ENCODE data around the gene CDH26. TPM values are rescaled to one million over a fixed set of nuclear protein-coding genes. Genes with fewer than 3 reads are reported as not detected.

Gene CDH26
- total and polyA plus RNA-seq, 2 donors (not counting 1 experiment from before 2014, with no cell fraction given), result 1.8 to 2.3 TPM

DNA sequence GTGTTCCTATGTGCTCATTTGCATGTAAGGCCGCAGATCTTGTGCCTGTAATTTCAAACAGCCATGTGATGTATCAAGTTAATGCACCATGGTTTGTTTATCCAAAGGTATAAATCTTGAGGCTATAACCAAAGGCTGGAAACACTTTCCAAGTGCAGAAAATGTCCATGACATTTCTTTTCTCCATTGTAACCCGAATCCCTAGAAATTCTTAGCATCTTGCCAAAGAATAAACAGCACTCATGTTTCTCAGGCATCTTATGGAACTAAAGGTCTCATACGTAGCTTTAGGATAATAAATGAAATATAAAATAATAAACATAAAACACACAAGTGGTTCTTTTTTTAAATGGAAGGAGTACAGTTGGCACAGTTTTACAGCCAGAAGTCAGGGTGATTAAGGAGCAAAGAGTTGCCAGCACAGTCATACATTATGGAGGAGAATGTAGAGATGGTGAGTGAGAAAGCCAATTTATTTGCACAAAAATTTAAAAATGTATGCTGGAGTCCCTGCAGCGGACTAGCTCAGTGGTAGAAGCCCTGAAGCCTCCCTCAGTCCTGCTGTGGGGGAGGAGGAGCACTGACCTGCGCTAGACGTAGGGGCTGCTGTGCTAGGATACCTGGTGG lies 18.0 kb downstream of the CDH26 start:
- no peak for TF ChIP-seq EZH2 (IDR thresholded peaks at IDR 0.05; ENCODE audit: borderline replicate concordance, insufficient read depth, low read depth, low read length, poor library complexity, severe bottlenecking)
- TF ChIP-seq, protein P1, sequence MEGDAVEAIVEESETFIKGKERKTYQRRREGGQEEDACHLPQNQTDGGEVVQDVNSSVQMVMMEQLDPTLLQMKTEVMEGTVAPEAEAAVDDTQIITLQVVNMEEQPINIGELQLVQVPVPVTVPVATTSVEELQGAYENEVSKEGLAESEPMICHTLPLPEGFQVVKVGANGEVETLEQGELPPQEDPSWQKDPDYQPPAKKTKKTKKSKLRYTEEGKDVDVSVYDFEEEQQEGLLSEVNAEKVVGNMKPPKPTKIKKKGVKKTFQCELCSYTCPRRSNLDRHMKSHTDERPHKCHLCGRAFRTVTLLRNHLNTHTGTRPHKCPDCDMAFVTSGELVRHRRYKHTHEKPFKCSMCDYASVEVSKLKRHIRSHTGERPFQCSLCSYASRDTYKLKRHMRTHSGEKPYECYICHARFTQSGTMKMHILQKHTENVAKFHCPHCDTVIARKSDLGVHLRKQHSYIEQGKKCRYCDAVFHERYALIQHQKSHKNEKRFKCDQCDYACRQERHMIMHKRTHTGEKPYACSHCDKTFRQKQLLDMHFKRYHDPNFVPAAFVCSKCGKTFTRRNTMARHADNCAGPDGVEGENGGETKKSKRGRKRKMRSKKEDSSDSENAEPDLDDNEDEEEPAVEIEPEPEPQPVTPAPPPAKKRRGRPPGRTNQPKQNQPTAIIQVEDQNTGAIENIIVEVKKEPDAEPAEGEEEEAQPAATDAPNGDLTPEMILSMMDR (IDR thresholded peaks at IDR 0.05), result no peak
- intact Hi-C loops (cut with micrococcal nuclease), result no loop called here
- no peaks in the 10 kb centered on the region for H3K27me3 Mint-ChIP-seq

DNA sequence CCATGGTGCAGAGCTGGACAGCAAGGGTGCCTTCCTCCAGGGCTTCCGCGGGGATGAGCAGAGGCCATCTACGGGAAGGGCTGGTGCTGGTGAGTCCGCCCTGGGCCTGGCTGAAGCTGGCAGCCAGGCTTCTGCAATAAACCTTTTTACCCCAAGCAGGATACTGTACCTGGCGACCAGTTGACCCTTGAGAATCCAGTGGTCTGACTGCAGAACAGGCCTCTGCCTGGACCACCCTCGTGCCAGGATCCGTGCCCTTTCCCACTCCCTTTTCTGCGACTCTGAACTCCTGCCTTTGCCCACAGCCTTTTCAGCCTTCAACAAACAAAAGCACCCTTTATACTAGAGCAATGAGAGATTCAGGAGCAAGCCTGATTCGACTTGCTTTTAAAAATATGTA lies 18.9 kb downstream of the CDH26 start:
- H3K4me2 ChIP-seq (replicated peaks; ENCODE audit: low read depth, low read length, poor library complexity, severe bottlenecking), result no peak overlapping the region
- H3K27ac Mint-ChIP-seq, result no peak overlapping the region

More for the DNA sequence above, 18.0 kb downstream of the CDH26 start:
- H3K4me3 ChIP-seq (ENCODE audit: control extremely low read depth in 1 of 5, extremely low read depth in 1 of 5, insufficient read depth in 1 of 5, low read depth in 2 of 5, low read length in 4 of 5), result no peak overlapping the region
- H3K4me1 Mint-ChIP-seq, result no peaks in the 10 kb centered on the region
- H3K4me1 ChIP-seq (ENCODE audit: control insufficient read depth in 2 of 2, insufficient read depth in 2 of 2, low read length in 2 of 2), result no peaks in the 10 kb centered on the region
- H2AFZ ChIP-seq (ENCODE audit: insufficient read depth, low read depth, low read length, poor library complexity, severe bottlenecking), result no peak overlapping the region
- CTCF ChIA-PET, result no interaction called here
- ATAC-seq (ENCODE audit: low read depth) (no peak), DNase-seq (no peak)
- no peaks in the 10 kb centered on the region for H4K20me1 ChIP-seq (ENCODE audit: control insufficient read depth, insufficient read depth, low read length, poor library complexity, severe bottlenecking)
- H3K36me3 ChIP-seq (replicated peaks in 1 of 2; ENCODE audit: control extremely low read depth in 1 of 2, control insufficient read depth in 1 of 2, extremely low read depth in 1 of 2, insufficient read depth in 2 of 2, low read length in 1 of 2), result no peaks in the 10 kb centered on the region
- H3K9me3 Mint-ChIP-seq (ENCODE audit: insufficient read depth), result no peaks in the 10 kb centered on the region
- H3K9me3 ChIP-seq (ENCODE audit: control extremely low read depth in 1 of 3, control insufficient read depth in 2 of 3, insufficient read depth in 1 of 3, low read length in 2 of 3), result no peaks in the 10 kb centered on the region
- POLR2A ChIA-PET, result no interaction called here
- 95% methylated on average over 4 of the region's 6 CpGs for WGBS (ENCODE audit: insufficient coverage)
- H3K27ac ChIP-seq (ENCODE audit: low read length in 2 of 2), result no peak overlapping the region
- H3K79me2 ChIP-seq (ENCODE audit: control insufficient read depth, insufficient read depth, low read length), result no peaks in the 10 kb centered on the region
- H3K4me2 ChIP-seq (replicated peaks; ENCODE audit: low read depth, low read length, poor library complexity, severe bottlenecking), result no peak overlapping the region
- no peak overlapping the region for H3K27ac Mint-ChIP-seq
- H3K27me3 ChIP-seq (replicated peaks in 1 of 4; ENCODE audit: control extremely low read depth in 1 of 4, control insufficient read depth in 3 of 4, insufficient read depth in 4 of 4, low read length in 3 of 4), result no peaks in the 10 kb centered on the region
- no peak overlapping the region for H3K9ac ChIP-seq (ENCODE audit: low read length)
- no peak overlapping the region for H3K4me3 Mint-ChIP-seq

More for the DNA sequence above, 18.9 kb downstream of the CDH26 start:
- Mint-ChIP-seq H3K9me3 (ENCODE audit: insufficient read depth) (no peaks in the 10 kb centered on the region), H3K27me3 (no peaks in the 10 kb centered on the region), H3K4me1 (no peaks in the 10 kb centered on the region), H3K4me3 (no peak overlapping the region)
- Histone ChIP-seq H3K79me2 (ENCODE audit: control insufficient read depth, insufficient read depth, low read length) (no peaks in the 10 kb centered on the region), H4K20me1 (ENCODE audit: control insufficient read depth, insufficient read depth, low read length, poor library complexity, severe bottlenecking) (no peaks in the 10 kb centered on the region), H3K4me3 (ENCODE audit: control extremely low read depth in 1 of 5, extremely low read depth in 1 of 5, insufficient read depth in 1 of 5, low read depth in 2 of 5, low read length in 4 of 5) (no peak overlapping the region), H3K9me3 (ENCODE audit: control extremely low read depth in 1 of 3, control insufficient read depth in 2 of 3, insufficient read depth in 1 of 3, low read length in 2 of 3) (no peaks in the 10 kb centered on the region), H3K27me3 (replicated peaks in 1 of 4; ENCODE audit: control extremely low read depth in 1 of 4, control insufficient read depth in 3 of 4, insufficient read depth in 4 of 4, low read length in 3 of 4) (no peaks in the 10 kb centered on the region), H2AFZ (ENCODE audit: insufficient read depth, low read depth, low read length, poor library complexity, severe bottlenecking) (no peak overlapping the region), H3K27ac (ENCODE audit: low read length in 2 of 2) (no peak overlapping the region), H3K9ac (ENCODE audit: low read length) (no peak overlapping the region), H3K4me1 (ENCODE audit: control insufficient read depth in 2 of 2, insufficient read depth in 2 of 2, low read length in 2 of 2) (no peaks in the 10 kb centered on the region), H3K36me3 (replicated peaks in 1 of 2; ENCODE audit: control extremely low read depth in 1 of 2, control insufficient read depth in 1 of 2, extremely low read depth in 1 of 2, insufficient read depth in 2 of 2, low read length in 1 of 2) (no peaks in the 10 kb centered on the region)
- intact Hi-C loops (cut with micrococcal nuclease), result no loop called here
- no peak for TF ChIP-seq EZH2 (IDR thresholded peaks at IDR 0.05; ENCODE audit: borderline replicate concordance, insufficient read depth, low read depth, low read length, poor library complexity, severe bottlenecking)
- TF ChIP-seq, protein P1 (IDR thresholded peaks at IDR 0.05), result no peak
- ATAC-seq (ENCODE audit: low read depth) (no peak), DNase-seq (no peak)
- WGBS (ENCODE audit: insufficient coverage), result 97% methylated on average over 7 of the region's 9 CpGs
- POLR2A ChIA-PET, result no interaction called here
- CTCF ChIA-PET, result no interaction called here

Data from B cell (primary cell).